Heart left ventricle (tissue), 16 donors: ENCODE results near the gene STAC. TPM values are rescaled to one million over a fixed set of nuclear protein-coding genes. Genes with fewer than 3 reads are reported as not detected.
"Not testable (repeated sequence)": the region's sequence is repeated elsewhere in the genome, so short reads cannot be mapped to it uniquely, and the experiment has no call there.

Experiments used
- ATAC-seq, 4 donors: fragments of 200-7000 bp; cut with Tn5 transposase; one replicate each; pipeline ENCODE4 v1.9.1; 2020 to 2022; ENCODE audit warnings: moderate library complexity in 4 of 4, mild to moderate bottlenecking in 3 of 4, moderate number of reproducible peaks in 1 of 4
- DNase-seq, 5 donors: peaks; one replicate each; pipeline ENCODE4 v3.0.0-alpha.2; 2020
- H3K27ac ChIP-seq, 12 donors: fragments of 200-600 bp; sonication (generic) in 4 of 12; one replicate each; pipeline versions ENCODE4 v1.5.0 to v1.8.0; 2016 to 2022; ENCODE audit warnings: mild to moderate bottlenecking in 2 of 12
- H3K27me3 ChIP-seq, 9 donors: fragments of 200-600 bp; sonication (generic) in 2 of 9; one replicate each; pipeline versions ENCODE4 v1.5.1 to v1.8.0; 2016 to 2022; ENCODE audit warnings: mild to moderate bottlenecking in 3 of 9
- H3K36me3 ChIP-seq, 9 donors: fragments of 200-600 bp; sonication (generic) in 2 of 9; one replicate each; pipeline versions ENCODE4 v1.5.0 to v1.8.0; 2018 to 2022; ENCODE audit warnings: mild to moderate bottlenecking in 2 of 9
- H3K4me1 ChIP-seq, 12 donors: fragments of 200-600 bp; sonication (generic) in 4 of 12; one replicate each; pipeline versions ENCODE4 v1.5.0 to v1.8.0; 2016 to 2022; ENCODE audit warnings: mild to moderate bottlenecking in 3 of 12
- H3K4me3 ChIP-seq, 12 donors: fragments of 200-600 bp; sonication (generic) in 4 of 12; one replicate each; pipeline versions ENCODE4 v1.5.0 to v1.8.0; 2017 to 2022; ENCODE audit warnings: mild to moderate bottlenecking in 9 of 12, moderate library complexity in 4 of 12
- H3K9me3 ChIP-seq, 12 donors: fragments of 200-600 bp; sonication (generic) in 4 of 12; one replicate each; pipeline versions ENCODE4 v1.5.0 to v1.8.0; 2016 to 2022; ENCODE audit warnings: mild to moderate bottlenecking in 1 of 12
- CTCF ChIP-seq, 12 donors: fragments of 200-600 bp; sonication (generic) in 4 of 12; IDR thresholded peaks; one replicate each; pipeline versions ENCODE4 v1.5.0 to v1.8.0; 2018 to 2022; ENCODE audit warnings: antibody characterized with exemption in 12 of 12, mild to moderate bottlenecking in 5 of 12
- POLR2A ChIP-seq, 2 donors: fragments of 450-650 bp; IDR thresholded peaks; one replicate each; pipeline ENCODE4 v1.6.1; 2017; ENCODE audit warnings: antibody characterized with exemption in 2 of 2, mild to moderate bottlenecking in 2 of 2, moderate library complexity in 2 of 2
- WGBS, 4 donors: extraction: QIAGEN DNeasy Blood & Tissue Kit in 2 of 4; methylation state at CpG; one replicate each; pipeline versions ENCODE4 v1.1.5 to v1.1.7; 2013 to 2018; 5-methylcytosine and 5-hydroxymethylcytosine counted together
- intact Hi-C, 10 donors: fragments of 100-400 bp; cut with DNase I; formaldehyde crosslinking; loops; one replicate each; pipeline versions ENCODE4 v1.11.1 to v1.14.2; 2022
- polyA plus RNA-seq, 2 donors: library from polyadenylated mRNA; stranded (reverse); fragments of 200-250 nt; gene quantifications; one replicate each; pipeline ENCODE4 v1.2.3, GENCODE V29; 2013
- total RNA-seq, 9 donors: library from RNA; depleted of rRNA in 2 of 9; stranded (reverse); fragments of >200 nt in 2 of 9; fragmentation: NEBNext Ultra II Directional in 3 of 9; extraction: Animal tissue kit (Norgen Biotek cat#: 25700) in 3 of 9; gene quantifications; one replicate each; pipeline versions ENCODE4 v1.1.0 to v1.2.4, GENCODE V29; 2016 to 2023
- donor health status: ischemic (EF 13 %, LVEDD 7.1; RV severe dilation, severe dysfunction).
- donor health status: healthy with polysubstance abuse.
- donor health status: DM: no; HTN: yes; CAD: no.
- donor health status: DM: no; HTN: no; CAD: no.
- donor health status: ischemic (EF 25% LVEDD 6.9; RV normal size, moderate dysfunction).
- donor health status: ischemic (EF 25% LVEDD 5.7; RV mildly dilated, moderate dysfunction).
- donor health status: healthy.
- donor health status: DM: yes; HTN: yes; CAD: no.
- donor health status: ischemic (EF 35%, LVEDD 5.7; RV mildly dilated, moderate dysfunction).
- donor health status: nonischemic (EF 11% LVEDD 7.7; RV severe dilation, severe dysfunction).
- donor health status: DM: yes; HTN: yes; CAD: no.
- donor health status: PGD.
- donor health status: ischemic (EF 29% LVEDD 5.4; RV normal size, mild dysfunction).
- donor health status: nonischemic (EF 23%, LVEDD 6.1; RV moderate dilation, normal function).

The STAC gene
- total and polyA plus RNA-seq, 11 donors: 0.11 to 1.3 (median 0.44) TPM; not detected in 1

GRCh38 chr3:36446276-36446675, 66.0 kb downstream of the STAC start:
- TF ChIP-seq POLR2A (IDR thresholded peaks at IDR 0.05) (no peak), CTCF (IDR thresholded peaks at IDR 0.05) (no peak)
- ATAC-seq (no peak), DNase-seq (no peak)
- Histone ChIP-seq H3K9me3 (no peaks in the 10 kb centered on the region), H3K36me3 (no peaks in the 10 kb centered on the region), H3K27me3 (no peaks in the 10 kb centered on the region), H3K4me3 (no peak overlapping the region), H3K27ac (no peak overlapping the region), H3K4me1 (no peaks in the 10 kb centered on the region)
- intact Hi-C loops: no loop called here

GRCh38 chr3:36447061-36447460, 66.8 kb downstream of the STAC start:
- Histone ChIP-seq H3K9me3 (no peaks in the 10 kb centered on the region), H3K27me3 (no peaks in the 10 kb centered on the region), H3K4me3 (no peak overlapping the region), H3K36me3 (no peaks in the 10 kb centered on the region), H3K4me1 (no peaks in the 10 kb centered on the region), H3K27ac (no peak overlapping the region)
- TF ChIP-seq CTCF (IDR thresholded peaks at IDR 0.05): no peak
- TF ChIP-seq POLR2A (IDR thresholded peaks at IDR 0.05): no peak
- no peak for DNase-seq
- no peak for ATAC-seq
- intact Hi-C loops: no loop called here
- 0 to 100% (median 36%) methylated on average over 2 of the region's 2 CpGs for WGBS, 4 donors

GRCh38 chr3:36451816-36452215, 71.5 kb downstream of the STAC start:
- Histone ChIP-seq H3K27me3 (no peaks in the 10 kb centered on the region), H3K9me3 (no peaks in the 10 kb centered on the region), H3K27ac (no peak overlapping the region), H3K4me1 (peaks cover 0 to 8% (median 0%) of the 10 kb centered on the region in 12 donors), H3K36me3 (no peaks in the 10 kb centered on the region), H3K4me3 (no peak overlapping the region)
- WGBS, 4 donors: 28 to 39% (median 33%) methylated on average over 1 of the region's 1 CpG
- ATAC-seq: no peak
- no peak for DNase-seq
- TF ChIP-seq CTCF (IDR thresholded peaks at IDR 0.05) (no peak), POLR2A (IDR thresholded peaks at IDR 0.05) (no peak)
- intact Hi-C loops: no loop called here

- DNase-seq, H3K27me3 ChIP-seq, H3K27ac ChIP-seq, H3K9me3 ChIP-seq, intact Hi-C loops, H3K4me1 ChIP-seq, ATAC-seq, H3K36me3 ChIP-seq: not testable (repeated sequence)
- WGBS, 4 donors: 95 to 97% (median 96%) methylated on average over 16 to 30 of the region's 30 CpGs
- peak overlapping the region in 1 of 12 donors; percentile 36 for H3K4me3 ChIP-seq
Measured at GRCh38 chr3:36453213-36453612, 72.9 kb downstream of the STAC start.

- intact Hi-C loops: not testable (repeated sequence)
Measured at GRCh38 chr3:36453896-36454295, 73.6 kb downstream of the STAC start.

More at GRCh38 chr3:36453896-36454295, 73.6 kb downstream of the STAC start:
- H3K36me3 ChIP-seq, ATAC-seq, H3K27me3 ChIP-seq, H3K4me1 ChIP-seq, H3K4me3 ChIP-seq, H3K9me3 ChIP-seq, H3K27ac ChIP-seq, DNase-seq: not testable (repeated sequence)
- 88 to 97% (median 94%) methylated on average over 6 of the region's 6 CpGs for whole genome bisulfite sequencing, 4 donors
